CD4-positive, CD25-positive, alpha-beta regulatory T cell (primary cell): Measurements from ENCODE around the gene GSDMA. TPM values are rescaled to one million over a fixed set of nuclear protein-coding genes. Genes with fewer than 3 reads are reported as not detected.

Experiments used
- ATAC-seq, 2 donors: fragments of 150-1000 bp; cut with Tn5 transposase; one replicate each; pipeline ENCODE4 v1.10.0; 2021; ENCODE audit warnings: low read depth in 2 of 2, moderate number of reproducible peaks in 2 of 2, moderate library complexity in 1 of 2
- DNase-seq, 3 donors: peaks; one replicate each; pipeline versions ENCODE4 v3.0.0 to v3.0.0-alpha.2; 2012 to 2022; ENCODE audit warnings: mixed read lengths in 1 of 3
- H3K27ac ChIP-seq: one replicate; pipeline ENCODE4 v1.7.0; 2013; ENCODE audit warnings: mild to moderate bottlenecking, low read length; ENCODE audit not compliant: insufficient read depth, poor library complexity, severe bottlenecking
- H3K27me3 ChIP-seq: one replicate; pipeline ENCODE4 v1.7.0; 2013; ENCODE audit warnings: low read length; ENCODE audit not compliant: control insufficient read depth, insufficient read depth
- H3K36me3 ChIP-seq: one replicate; pipeline ENCODE4 v1.7.0; 2013; ENCODE audit warnings: mild to moderate bottlenecking, low read length, moderate library complexity; ENCODE audit not compliant: control insufficient read depth, insufficient read depth
- H3K4me1 ChIP-seq: 2 replicates; pipeline ENCODE4 v1.7.0; 2013; ENCODE audit warnings: mild to moderate bottlenecking, low read length; ENCODE audit not compliant: insufficient read depth, control insufficient read depth, poor library complexity, severe bottlenecking
- H3K4me3 ChIP-seq: one replicate; pipeline ENCODE4 v1.7.0; 2013; ENCODE audit warnings: low read depth, mild to moderate bottlenecking, low read length, moderate library complexity
- H3K9me3 ChIP-seq, 2 experiments: 1 replicate in 1 of 2; 2 replicates in 1 of 2; pipeline ENCODE4 v1.7.0; 2013; ENCODE audit warnings: low read length in 2 of 2, mild to moderate bottlenecking in 1 of 2, moderate library complexity in 1 of 2; ENCODE audit not compliant: control insufficient read depth in 2 of 2
- H3K27ac Mint-ChIP-seq, 3 donors: one replicate each; pipeline ENCODE4 v1.8.0; 2020 to 2022; ENCODE audit warnings: mild to moderate bottlenecking in 3 of 3, mixed read lengths in 3 of 3, moderate library complexity in 2 of 3
- H3K27me3 Mint-ChIP-seq: one replicate; pipeline ENCODE4 v1.8.0; 2022; ENCODE audit warnings: mild to moderate bottlenecking, mixed read lengths
- H3K36me3 Mint-ChIP-seq: one replicate; pipeline ENCODE4 v1.8.0; 2020; ENCODE audit warnings: mixed read lengths
- H3K4me1 Mint-ChIP-seq, 4 donors: one replicate each; pipeline ENCODE4 v1.8.0; 2020 to 2022; ENCODE audit warnings: mixed read lengths in 4 of 4, mild to moderate bottlenecking in 1 of 4
- H3K4me3 Mint-ChIP-seq, 4 donors: one replicate each; pipeline ENCODE4 v1.8.0; 2020 to 2022; ENCODE audit warnings: mild to moderate bottlenecking in 4 of 4, mixed read lengths in 4 of 4, moderate library complexity in 3 of 4
- H3K9me3 Mint-ChIP-seq, 7 donors: one replicate each; pipeline ENCODE4 v1.8.0; 2020 to 2022; ENCODE audit warnings: mixed read lengths in 7 of 7, mild to moderate bottlenecking in 3 of 7, moderate library complexity in 2 of 7
- polyA plus RNA-seq, 4 donors: library from polyadenylated mRNA; unstranded; fragments of 300-500 nt; fragmentation: Illumina TruSeq; gene quantifications; one replicate each; pipeline ENCODE4 v1.2.3, GENCODE V29; 2021
- total RNA-seq: library from RNA; stranded (reverse); gene quantifications from one replicate; pipeline ENCODE4 v1.2.3, GENCODE V29; 2022

The GSDMA gene
- total and polyA plus RNA-seq, 5 donors from 2014 or later: 1.1 to 2.8 (median 2.1) TPM

DNA sequence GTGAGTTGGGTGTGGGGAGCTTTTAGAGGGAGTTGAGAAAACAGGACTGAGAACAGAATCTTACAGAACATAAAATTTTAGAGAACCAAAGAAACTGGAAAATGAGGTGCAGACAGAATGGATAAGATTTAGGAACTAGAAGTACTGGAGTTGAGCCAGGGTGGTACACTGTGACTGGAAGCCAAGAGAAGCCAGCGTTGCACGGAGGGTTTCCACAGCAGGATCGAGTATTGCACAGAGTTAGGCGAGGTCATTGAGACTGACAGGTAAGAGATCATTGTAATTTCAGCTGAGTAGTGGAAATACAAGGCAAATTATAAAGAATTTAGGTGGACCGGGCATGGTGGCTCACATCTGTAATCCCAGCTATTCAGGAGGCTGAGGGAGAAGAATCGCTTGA, 6.6 kb downstream of the GSDMA start:
- Mint-ChIP-seq H3K4me1 (peaks cover 0 to 5% (median 2%) of the 10 kb centered on the region in 4 donors), H3K9me3 (peaks cover 0 to 3% (median 0%) of the 10 kb centered on the region in 7 donors), H3K4me3 (no peak overlapping the region), H3K27me3 (peaks cover 33% of the 10 kb centered on the region), H3K27ac (no peak overlapping the region), H3K36me3 (peaks cover 18% of the 10 kb centered on the region)
- Histone ChIP-seq H3K4me3 (no peak overlapping the region), H3K4me1 (no peaks in the 10 kb centered on the region), H3K27ac (no peak overlapping the region), H3K9me3 (no peaks in the 10 kb centered on the region), H3K27me3 (no peaks in the 10 kb centered on the region), H3K36me3 (no peaks in the 10 kb centered on the region)
- no peak for ATAC-seq
- DNase-seq: no peak

DNA sequence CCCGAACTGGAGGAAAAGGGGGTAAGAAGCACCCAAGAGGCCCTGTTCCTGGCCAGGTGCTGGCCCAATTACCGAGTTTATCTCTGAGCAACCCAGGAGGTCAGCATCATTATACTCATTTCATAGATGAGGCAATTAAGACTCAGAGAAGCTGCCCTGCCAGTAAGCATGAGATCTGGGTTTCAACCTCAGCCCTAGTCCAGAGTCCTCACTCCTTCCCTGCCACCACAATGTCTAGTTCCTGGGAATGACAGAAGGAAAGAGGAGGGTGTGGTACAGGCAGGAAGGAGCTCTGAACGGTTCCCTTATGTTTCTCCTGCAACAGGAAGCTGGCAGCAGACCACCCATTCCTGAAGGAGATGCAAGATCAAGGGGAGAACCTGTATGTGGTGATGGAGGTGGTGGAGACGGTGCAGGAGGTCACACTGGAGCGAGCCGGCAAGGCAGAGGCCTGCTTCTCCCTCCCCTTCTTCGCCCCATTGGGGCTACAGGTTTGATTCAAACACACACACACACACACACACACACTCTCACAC, 7.4 kb downstream of the GSDMA start:
- Histone ChIP-seq H3K4me3 (no peak overlapping the region), H3K9me3 (no peaks in the 10 kb centered on the region), H3K4me1 (no peaks in the 10 kb centered on the region), H3K27ac (no peak overlapping the region), H3K36me3 (no peaks in the 10 kb centered on the region), H3K27me3 (no peaks in the 10 kb centered on the region)
- Mint-ChIP-seq H3K4me3 (no peak overlapping the region), H3K9me3 (peaks cover 0 to 3% (median 0%) of the 10 kb centered on the region in 7 donors), H3K4me1 (peaks cover 0 to 5% (median 2%) of the 10 kb centered on the region in 4 donors), H3K27ac (no peak overlapping the region), H3K27me3 (peaks cover 33% of the 10 kb centered on the region), H3K36me3 (peaks cover 18% of the 10 kb centered on the region)
- ATAC-seq (no peak), DNase-seq (no peak)

DNA sequence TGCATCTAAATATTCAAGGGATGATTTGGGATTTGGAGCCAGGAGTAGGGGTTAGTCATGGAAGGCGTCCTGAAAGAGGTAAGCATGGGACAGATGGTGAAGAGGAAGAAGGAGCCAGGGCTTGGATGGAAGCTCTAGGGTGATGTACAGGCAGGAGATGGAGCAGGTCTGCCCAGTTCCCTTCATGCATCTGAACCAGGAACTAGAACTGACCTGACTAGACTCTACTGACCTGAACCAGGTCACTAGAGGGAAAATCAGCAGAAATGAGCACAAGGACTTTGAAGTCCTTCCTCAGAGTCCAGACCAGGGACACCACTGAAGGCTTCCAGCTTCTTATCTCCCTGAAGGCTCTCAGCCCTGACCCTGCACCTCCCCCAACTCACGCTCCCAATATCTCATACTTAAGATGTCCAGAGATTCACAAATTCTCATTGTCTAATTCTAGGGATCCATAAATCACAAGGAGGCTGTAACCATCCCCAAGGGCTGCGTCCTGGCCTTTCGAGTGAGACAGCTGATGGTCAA, 8.3 kb downstream of the GSDMA start:
- ATAC-seq (no peak), DNase-seq (no peak)
- Mint-ChIP-seq H3K36me3 (peaks cover 18% of the 10 kb centered on the region), H3K27ac (no peak overlapping the region), H3K4me1 (peaks cover 0 to 5% (median 2%) of the 10 kb centered on the region in 4 donors), H3K27me3 (peaks cover 33% of the 10 kb centered on the region), H3K4me3 (no peak overlapping the region), H3K9me3 (peaks cover 0 to 3% (median 0%) of the 10 kb centered on the region in 7 donors)
- no peak overlapping the region for H3K27ac ChIP-seq
- no peaks in the 10 kb centered on the region for H3K9me3 ChIP-seq
- H3K4me1 ChIP-seq: no peaks in the 10 kb centered on the region
- no peaks in the 10 kb centered on the region for H3K27me3 ChIP-seq
- H3K4me3 ChIP-seq: no peak overlapping the region
- no peaks in the 10 kb centered on the region for H3K36me3 ChIP-seq

DNA sequence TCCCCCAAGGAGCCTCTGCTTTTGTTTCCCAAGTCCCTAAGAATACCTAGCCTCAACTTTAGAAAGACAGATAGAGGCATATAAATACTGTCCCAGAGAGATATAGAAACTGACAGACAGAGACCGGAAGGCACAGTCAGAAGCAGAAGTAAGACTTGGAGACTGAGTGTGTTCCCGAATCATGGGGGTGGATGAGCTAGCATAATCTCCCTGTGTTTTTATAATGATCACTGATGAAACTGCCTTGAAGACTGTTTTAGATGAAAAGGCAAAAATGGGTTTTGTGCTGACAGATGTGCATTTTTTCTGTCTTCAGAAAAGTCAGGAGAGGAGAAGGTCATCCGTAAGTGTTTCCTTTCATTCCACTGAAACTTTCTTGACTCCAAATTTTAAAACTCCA, 9.5 kb downstream of the GSDMA start:
- Mint-ChIP-seq H3K9me3 (peaks cover 0 to 3% (median 0%) of the 10 kb centered on the region in 7 donors), H3K4me1 (peaks cover 0 to 5% (median 2%) of the 10 kb centered on the region in 4 donors)
- ATAC-seq: no peak

DNA sequence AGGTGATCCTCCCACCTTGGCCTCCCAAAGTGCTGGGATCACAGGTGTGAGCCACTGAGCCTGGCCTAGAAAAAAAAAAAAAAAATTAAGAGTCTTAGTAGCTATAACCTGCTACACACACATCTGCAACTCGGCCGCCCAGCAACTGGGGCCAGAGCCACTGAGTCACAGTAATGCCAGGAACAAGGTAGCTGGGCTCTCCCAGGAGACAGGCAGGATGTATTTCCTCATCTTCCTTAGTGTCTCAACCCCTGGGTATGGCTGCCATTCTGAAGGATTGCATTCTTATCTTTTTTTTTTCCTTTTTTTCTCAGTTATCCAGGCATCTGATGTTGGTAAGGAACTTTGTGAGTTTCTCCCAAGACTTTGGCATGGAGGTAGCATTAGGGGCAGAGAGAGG, 10.7 kb downstream of the GSDMA start:
- Mint-ChIP-seq H3K36me3 (peaks cover 15% of the 10 kb centered on the region), H3K9me3 (peaks cover 0 to 3% (median 0%) of the 10 kb centered on the region in 7 donors), H3K4me1 (peaks cover 0 to 4% (median 2%) of the 10 kb centered on the region in 4 donors), H3K27me3 (peaks cover 33% of the 10 kb centered on the region), H3K27ac (no peak overlapping the region), H3K4me3 (no peak overlapping the region)
- Histone ChIP-seq H3K4me1 (no peaks in the 10 kb centered on the region), H3K27me3 (no peaks in the 10 kb centered on the region), H3K9me3 (no peaks in the 10 kb centered on the region), H3K4me3 (no peak overlapping the region), H3K27ac (no peak overlapping the region), H3K36me3 (no peaks in the 10 kb centered on the region)
- ATAC-seq: no peak
- DNase-seq: no peak

More for the DNA sequence above, 9.5 kb downstream of the GSDMA start:
- Mint-ChIP-seq H3K36me3 (peaks cover 15% of the 10 kb centered on the region), H3K4me3 (no peak overlapping the region), H3K27ac (no peak overlapping the region), H3K27me3 (peaks cover 33% of the 10 kb centered on the region)
- no peaks in the 10 kb centered on the region for H3K27me3 ChIP-seq
- H3K4me3 ChIP-seq: no peak overlapping the region
- DNase-seq: no peak
- no peaks in the 10 kb centered on the region for H3K4me1 ChIP-seq
- no peaks in the 10 kb centered on the region for H3K9me3 ChIP-seq
- H3K27ac ChIP-seq: no peak overlapping the region
- no peaks in the 10 kb centered on the region for H3K36me3 ChIP-seq

DNA sequence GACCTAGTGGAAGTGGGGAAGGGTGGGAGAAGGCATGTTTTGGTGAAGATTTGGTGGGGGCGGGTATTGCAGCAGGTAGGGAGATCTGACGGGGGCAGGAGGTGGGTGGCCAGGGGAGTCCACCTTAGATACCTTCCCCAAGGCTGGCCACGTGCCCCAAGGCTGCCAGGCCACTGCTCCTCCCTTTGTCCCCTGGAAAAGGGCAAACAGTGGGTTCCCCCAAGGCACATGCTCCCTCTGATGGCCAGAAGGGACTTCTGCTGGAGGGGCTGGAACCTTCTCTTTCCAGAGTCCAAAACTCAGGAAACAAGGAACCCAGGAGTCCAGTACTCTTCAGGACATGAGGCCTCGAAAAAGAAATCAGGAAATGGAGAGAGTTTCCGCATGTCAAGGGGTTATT, 11.6 kb downstream of the GSDMA start:
- Mint-ChIP-seq H3K27me3 (peaks cover 26% of the 10 kb centered on the region), H3K4me1 (peaks cover 0 to 6% (median 1%) of the 10 kb centered on the region in 4 donors), H3K4me3 (no peak overlapping the region), H3K9me3 (no peaks in the 10 kb centered on the region), H3K27ac (peak overlapping the region in 2 of 3 donors; percentile 71 to 92), H3K36me3 (peaks cover 15% of the 10 kb centered on the region)
- Histone ChIP-seq H3K36me3 (no peaks in the 10 kb centered on the region), H3K9me3 (no peaks in the 10 kb centered on the region), H3K4me1 (no peaks in the 10 kb centered on the region), H3K27me3 (no peaks in the 10 kb centered on the region), H3K4me3 (no peak overlapping the region), H3K27ac (no peak overlapping the region)
- ATAC-seq (no peak), DNase-seq (no peak)

DNA sequence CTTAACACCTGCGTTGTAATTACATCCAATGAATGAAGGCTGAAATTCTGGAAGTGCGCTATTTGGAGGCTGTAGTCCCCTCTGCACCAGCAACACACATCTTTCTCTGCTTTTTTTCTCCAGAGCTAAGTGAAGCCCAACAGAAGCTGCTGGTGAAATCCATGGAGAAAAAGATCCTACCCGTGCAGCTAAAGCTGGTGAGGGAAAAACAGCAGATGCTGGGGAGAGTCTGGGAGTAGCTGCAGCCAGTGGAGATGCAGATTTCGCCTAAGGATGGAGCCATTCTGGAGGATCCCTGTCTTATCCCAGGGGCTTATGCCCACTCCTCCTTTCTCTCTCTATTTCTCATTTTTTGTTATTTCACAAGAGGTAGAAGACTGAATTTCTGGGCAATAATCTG, 13.0 kb downstream of the GSDMA start:
- Histone ChIP-seq H3K36me3 (no peaks in the 10 kb centered on the region), H3K27ac (no peak overlapping the region), H3K4me1 (peaks cover 7% of the 10 kb centered on the region), H3K4me3 (no peak overlapping the region), H3K9me3 (no peaks in the 10 kb centered on the region), H3K27me3 (no peaks in the 10 kb centered on the region)
- ATAC-seq (no peak), DNase-seq (no peak)
- no peak overlapping the region for H3K27ac Mint-ChIP-seq
- H3K4me1 Mint-ChIP-seq: peaks cover 0 to 15% (median 12%) of the 10 kb centered on the region in 4 donors
- peaks cover 22% of the 10 kb centered on the region for H3K27me3 Mint-ChIP-seq
- no peaks in the 10 kb centered on the region for H3K9me3 Mint-ChIP-seq
- peak overlapping the region in 1 of 4 donors; percentile 24 for H3K4me3 Mint-ChIP-seq
- peaks cover 8% of the 10 kb centered on the region for H3K36me3 Mint-ChIP-seq
